ENCODE data around the gene TCAP. TPM values are rescaled to one million over a fixed set of nuclear protein-coding genes. Genes with fewer than 3 reads are reported as not detected.

TCAP gene
- polyA plus RNA-seq, 1 of the 3 experiments (the other 2 are of a cell fraction), result 0.43 TPM

DNA sequence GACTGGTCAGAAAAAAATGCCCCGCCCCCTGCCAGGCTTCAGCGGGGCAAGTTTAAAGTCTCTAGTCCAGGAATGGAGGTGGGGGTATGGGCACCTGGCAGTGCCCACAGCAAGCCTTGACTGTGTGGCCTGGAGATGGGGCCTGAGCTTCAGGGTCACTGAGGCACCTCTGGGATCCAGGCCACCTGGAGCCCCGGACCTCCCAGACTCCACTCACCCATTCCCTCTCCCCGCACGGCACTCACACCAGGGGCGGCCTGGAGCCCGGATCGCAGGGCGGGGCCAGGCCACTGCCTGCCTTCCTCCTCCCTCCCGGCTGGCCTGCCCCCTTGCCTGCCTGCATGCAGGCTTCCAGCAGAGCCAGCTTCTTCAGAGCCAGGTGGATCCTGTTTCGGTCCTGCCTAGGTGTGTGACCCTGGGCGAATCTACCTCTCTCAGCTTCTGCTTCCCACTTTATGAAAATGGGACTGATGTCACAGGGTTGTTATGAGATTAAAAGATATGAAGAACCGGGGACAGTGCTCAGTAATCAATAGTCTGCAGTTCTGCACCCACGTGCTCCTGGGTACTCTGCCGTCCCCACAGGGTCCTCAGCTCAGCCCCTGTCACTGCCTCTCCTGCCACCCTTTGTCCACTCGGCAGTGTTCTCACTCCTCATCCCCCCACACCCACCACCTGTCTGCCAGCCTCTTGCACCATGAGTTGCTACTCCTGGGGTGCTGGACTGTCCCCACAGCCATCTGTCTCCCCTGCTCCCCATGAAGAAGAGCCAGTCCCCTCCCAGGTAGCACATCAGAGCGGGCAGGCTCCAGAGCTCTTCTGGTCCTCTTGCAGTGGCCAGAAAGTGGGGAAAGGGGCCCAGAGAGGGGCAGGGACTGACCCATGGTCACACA is 1.2 kb upstream of the TCAP start:
- H3K4me3 ChIP-seq (ENCODE audit: low read depth in 2 of 2, low read length in 1 of 2), result no peak overlapping the region
- no peak overlapping the region for H3K9ac ChIP-seq
- no peaks in the 10 kb centered on the region for H3K27me3 ChIP-seq (ENCODE audit: insufficient read depth)
- WGBS (ENCODE audit: low lambda C conversion rate), result 71% methylated on average over 16 of the region's 17 CpGs
- ChIA-PET POLR2A (no interaction called here), CTCF (interaction anchor here (1.4 to 15.8 kb wide), 5 partner anchors 8 to 66 kb away, joined by 3 to 149 read pairs (median 5); no protein-coding TSS in a partner anchor)
- TF ChIP-seq MAX (IDR thresholded peaks at IDR 0.05; ENCODE audit: low read depth) (no peak), SMC3 (IDR thresholded peaks at IDR 0.05; ENCODE audit: low read depth, low read length) (no peak), TCF12 (IDR thresholded peaks at IDR 0.05) (no peak), YY1 (IDR thresholded peaks at IDR 0.05; ENCODE audit: low read depth) (no peak), RXRA (IDR thresholded peaks at IDR 0.05; ENCODE audit: borderline replicate concordance, low read depth) (no peak), POLR2AphosphoS5 (IDR thresholded peaks at IDR 0.05; ENCODE audit: low read depth, low read length) (no peak), EZH2phosphoT487 (IDR thresholded peaks at IDR 0.05; ENCODE audit: borderline replicate concordance, low read depth) (no peak), TEAD4 (IDR thresholded peaks at IDR 0.05; ENCODE audit: borderline replicate concordance, insufficient read depth) (no peak), CHD2 (IDR thresholded peaks at IDR 0.05; ENCODE audit: low read length, partially characterized antibody) (no peak), NFIC (IDR thresholded peaks at IDR 0.05; ENCODE audit: borderline replicate concordance) (no peak), TAF1 (IDR thresholded peaks at IDR 0.05; ENCODE audit: borderline replicate concordance, low read depth, low read length) (no peak), FOXJ3 (CRISPR knock-in tag; IDR thresholded peaks at IDR 0.05) (no peak), JUND (IDR thresholded peaks at IDR 0.05) (no peak)
- TF ChIP-seq, protein P1, sequence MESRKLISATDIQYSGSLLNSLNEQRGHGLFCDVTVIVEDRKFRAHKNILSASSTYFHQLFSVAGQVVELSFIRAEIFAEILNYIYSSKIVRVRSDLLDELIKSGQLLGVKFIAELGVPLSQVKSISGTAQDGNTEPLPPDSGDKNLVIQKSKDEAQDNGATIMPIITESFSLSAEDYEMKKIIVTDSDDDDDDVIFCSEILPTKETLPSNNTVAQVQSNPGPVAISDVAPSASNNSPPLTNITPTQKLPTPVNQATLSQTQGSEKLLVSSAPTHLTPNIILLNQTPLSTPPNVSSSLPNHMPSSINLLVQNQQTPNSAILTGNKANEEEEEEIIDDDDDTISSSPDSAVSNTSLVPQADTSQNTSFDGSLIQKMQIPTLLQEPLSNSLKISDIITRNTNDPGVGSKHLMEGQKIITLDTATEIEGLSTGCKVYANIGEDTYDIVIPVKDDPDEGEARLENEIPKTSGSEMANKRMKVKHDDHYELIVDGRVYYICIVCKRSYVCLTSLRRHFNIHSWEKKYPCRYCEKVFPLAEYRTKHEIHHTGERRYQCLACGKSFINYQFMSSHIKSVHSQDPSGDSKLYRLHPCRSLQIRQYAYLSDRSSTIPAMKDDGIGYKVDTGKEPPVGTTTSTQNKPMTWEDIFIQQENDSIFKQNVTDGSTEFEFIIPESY (IDR thresholded peaks at IDR 0.05; ENCODE audit: borderline replicate concordance, low read depth), result no peak
- TF ChIP-seq, protein P2, sequence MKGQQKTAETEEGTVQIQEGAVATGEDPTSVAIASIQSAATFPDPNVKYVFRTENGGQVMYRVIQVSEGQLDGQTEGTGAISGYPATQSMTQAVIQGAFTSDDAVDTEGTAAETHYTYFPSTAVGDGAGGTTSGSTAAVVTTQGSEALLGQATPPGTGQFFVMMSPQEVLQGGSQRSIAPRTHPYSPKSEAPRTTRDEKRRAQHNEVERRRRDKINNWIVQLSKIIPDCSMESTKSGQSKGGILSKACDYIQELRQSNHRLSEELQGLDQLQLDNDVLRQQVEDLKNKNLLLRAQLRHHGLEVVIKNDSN (IDR thresholded peaks at IDR 0.05; ENCODE audit: borderline replicate concordance, low read depth), result no peak
- no peaks in the 10 kb centered on the region for H3K9me3 ChIP-seq
- H3K4me2 ChIP-seq, result no peak overlapping the region
- H3K36me3 ChIP-seq (replicated peaks in 1 of 2; ENCODE audit: control insufficient read depth in 1 of 2, insufficient read depth in 2 of 2, low read length in 1 of 2), result peaks cover 0 to 28% of the 10 kb centered on the region in 2 experiments
- no peaks in the 10 kb centered on the region for H3F3A ChIP-seq (replicated peaks; ENCODE audit: insufficient read depth)
- no peaks in the 10 kb centered on the region for H4K20me1 ChIP-seq (ENCODE audit: insufficient read depth)
- H3K4me1 ChIP-seq (ENCODE audit: control insufficient read depth in 1 of 2, insufficient read depth in 2 of 2, low read depth in 1 of 2, low read length in 1 of 2), result peaks cover 0 to 10% of the 10 kb centered on the region in 2 experiments; a peak in 1 of 4 replicates
- no peaks in the 10 kb centered on the region for H3K9me2 ChIP-seq
- no peak overlapping the region for H3K27ac ChIP-seq (ENCODE audit: low read depth in 2 of 2, low read length in 1 of 2)
- H2AFZ ChIP-seq (ENCODE audit: low read depth), result no peak overlapping the region
- no peak for DNase-seq
- H3K79me2 ChIP-seq (ENCODE audit: insufficient read depth), result no peaks in the 10 kb centered on the region

Data from SK-N-SH (cell line).